HG03558 (cell line): ENCODE data around the gene APCDD1.
"Not testable (repeated sequence)": the region's sequence is repeated elsewhere in the genome, so short reads cannot be mapped to it uniquely, and the experiment has no call there.

ENCODE experiments used
- ATAC-seq: cut with Tn5 transposase; IDR thresholded peaks from one replicate; pipeline ENCODE4 v1.9.1; 2021; ENCODE audit warnings: moderate number of reproducible peaks; ENCODE audit not compliant: unreplicated experiment; ENCODE audit errors: extremely low read depth

The APCDD1 gene

DNA sequence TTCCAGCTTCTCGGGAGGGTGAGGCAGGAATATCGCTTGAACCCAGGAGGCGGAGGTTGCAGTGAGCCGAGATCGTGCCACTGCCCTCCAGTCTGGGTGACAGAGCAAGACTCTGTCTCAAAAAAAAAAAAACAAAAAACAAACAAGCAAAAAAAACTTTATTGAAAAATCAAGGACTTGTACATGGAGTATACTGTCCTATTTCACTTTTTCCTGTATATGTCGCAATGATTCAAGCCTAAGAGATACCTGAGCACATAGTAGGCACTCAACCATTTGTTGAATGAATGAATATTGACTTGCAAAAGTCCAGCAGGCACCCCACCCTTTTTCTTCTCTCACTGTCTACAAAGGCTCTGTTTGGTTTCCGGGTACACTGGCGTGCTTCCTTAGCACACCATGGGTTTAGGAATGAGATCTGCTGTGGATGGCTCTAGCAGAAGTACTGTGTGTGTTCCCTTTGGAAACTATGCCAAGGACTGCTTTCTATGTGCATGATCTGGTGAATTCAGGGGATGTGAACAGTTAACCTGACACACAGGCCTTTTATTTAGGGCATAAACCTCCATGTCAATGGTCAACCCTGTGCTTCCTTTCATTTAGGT is 6.1 kb downstream of the APCDD1 start:
- no peak for ATAC-seq

DNA sequence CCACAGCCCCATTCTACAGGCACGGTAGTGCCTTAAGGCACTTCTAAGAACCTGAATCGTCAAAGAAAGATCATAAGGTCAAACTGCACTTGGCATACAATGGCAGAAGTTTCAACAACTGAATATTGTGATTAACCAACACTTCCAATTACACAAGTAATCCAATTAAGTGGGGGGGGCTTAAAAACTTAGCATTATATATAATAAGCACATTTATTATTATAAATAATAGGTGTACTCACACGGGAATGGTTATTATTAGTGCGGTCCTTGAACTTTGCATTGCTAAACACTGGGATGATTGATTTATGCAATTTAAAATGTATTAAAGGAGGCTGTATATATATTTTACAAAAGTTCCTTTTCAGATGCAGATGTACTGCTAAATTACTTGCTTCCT is 7.6 kb downstream of the APCDD1 start:
- ATAC-seq = no peak

DNA sequence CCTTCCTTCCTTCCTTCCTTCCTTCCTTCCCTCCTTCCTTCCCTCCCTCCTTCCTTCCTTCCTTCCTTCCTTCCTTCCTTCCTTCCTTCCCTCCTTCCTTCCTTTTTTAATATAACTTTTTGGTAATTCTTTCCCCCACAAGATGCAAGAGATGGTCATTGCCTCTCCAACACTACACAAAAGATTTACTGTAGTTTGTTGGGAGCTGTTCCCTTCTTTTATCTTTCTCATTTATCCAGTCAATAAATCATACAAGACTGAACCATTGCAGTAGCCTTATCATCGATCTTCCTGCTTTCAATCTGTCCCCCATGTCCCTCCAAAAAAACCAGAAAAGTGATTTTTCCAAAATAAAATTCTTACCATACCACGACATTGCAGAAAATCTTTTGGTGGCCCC is 8.2 kb downstream of the APCDD1 start:
- ATAC-seq = no peak

DNA sequence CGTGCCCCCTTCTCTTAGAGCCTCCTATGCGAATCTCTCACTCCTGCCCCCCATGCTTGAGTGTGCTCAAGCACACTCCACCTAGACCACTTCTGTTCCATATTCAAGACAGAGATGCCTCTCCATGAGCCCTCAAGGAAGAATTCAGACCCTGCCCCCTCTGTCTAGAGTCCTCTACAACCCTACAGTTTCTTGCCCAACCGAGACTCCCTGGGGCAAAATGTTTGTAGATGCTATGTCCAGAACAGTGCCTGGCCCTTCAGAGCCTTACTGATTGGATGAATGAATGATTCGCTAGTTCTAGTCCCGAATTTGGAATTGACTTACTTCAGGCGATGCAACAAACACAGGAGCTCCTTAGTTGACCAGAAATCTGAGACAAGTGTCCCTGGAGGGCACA is 8.7 kb downstream of the APCDD1 start:
- ATAC-seq = no peak

DNA sequence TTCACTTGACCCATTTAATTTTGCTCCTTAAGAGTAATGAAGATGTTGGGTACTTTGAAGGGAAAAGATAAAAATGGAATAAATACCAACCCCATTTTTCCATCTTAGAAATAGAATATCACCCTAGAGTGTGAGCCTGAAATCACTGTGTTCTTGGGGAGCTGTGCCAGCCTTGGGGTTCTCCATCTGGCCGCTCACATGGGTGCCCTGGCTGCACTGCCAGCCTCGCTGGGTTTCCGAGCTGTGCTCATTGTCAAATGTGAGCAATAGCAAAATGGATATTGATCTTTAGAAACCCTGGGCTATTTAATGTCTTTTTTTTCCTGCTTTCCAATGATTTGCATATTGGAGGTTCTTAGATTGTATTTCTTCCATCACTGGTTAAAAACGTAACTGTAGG is 9.3 kb downstream of the APCDD1 start:
- no peak for ATAC-seq

DNA sequence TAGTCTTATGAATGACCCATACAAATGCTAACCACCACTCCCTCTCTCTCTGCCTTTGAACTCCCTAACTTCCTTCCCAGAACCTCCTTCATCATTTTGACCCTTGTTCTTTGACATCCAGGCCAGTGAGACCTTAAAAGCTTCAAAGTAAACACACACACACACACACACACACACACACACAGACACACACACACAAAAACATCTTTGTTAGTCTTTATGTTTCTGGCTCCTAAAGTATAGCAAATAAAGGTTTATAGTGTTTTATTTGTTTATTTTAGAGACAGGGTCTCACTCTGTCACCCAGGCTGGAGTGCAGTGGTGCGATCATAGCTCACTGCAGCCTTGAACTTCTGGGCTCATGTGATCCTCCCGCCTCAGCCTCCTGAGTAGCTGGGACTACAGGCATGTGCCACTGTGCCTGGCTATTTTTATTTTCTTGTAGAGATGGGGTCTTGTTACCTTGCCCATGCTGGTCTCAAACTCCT is 9.8 kb downstream of the APCDD1 start:
- not testable (repeated sequence) for ATAC-seq

DNA sequence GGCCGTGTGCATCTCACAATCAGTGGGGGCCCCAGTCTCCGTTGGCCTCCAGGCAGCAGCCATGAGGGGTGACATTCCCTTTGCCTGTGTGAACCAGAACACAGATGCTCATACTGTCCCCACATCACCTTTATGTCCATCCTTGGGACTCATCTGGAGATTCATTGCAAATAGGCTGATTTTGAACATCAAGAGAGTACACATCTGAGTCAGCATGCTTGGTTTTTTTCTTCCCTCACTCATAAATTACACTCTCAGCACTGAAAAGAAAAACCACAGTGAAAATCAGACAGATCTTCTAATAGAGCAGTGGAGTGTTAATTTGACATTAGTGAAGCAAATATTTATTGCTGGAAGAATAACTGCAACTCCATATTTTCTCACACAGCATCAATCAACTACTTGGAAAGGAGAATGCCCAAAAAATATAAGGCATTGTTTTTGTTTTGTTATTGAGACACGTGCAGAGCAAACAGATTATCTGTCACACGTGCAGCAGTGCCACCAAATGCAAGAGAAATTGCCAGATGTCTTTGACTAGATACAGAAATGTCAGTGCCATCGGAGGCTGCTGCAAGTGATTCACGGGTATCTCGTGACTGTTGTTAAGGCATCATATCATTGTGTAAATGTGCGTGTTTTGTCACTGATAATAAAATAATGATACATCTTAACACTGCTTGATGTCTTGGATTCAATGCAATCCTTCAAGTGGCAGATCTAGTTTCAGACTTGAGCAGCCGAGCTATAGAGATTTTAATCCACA is 10.9 kb downstream of the APCDD1 start:
- no peak for ATAC-seq

DNA sequence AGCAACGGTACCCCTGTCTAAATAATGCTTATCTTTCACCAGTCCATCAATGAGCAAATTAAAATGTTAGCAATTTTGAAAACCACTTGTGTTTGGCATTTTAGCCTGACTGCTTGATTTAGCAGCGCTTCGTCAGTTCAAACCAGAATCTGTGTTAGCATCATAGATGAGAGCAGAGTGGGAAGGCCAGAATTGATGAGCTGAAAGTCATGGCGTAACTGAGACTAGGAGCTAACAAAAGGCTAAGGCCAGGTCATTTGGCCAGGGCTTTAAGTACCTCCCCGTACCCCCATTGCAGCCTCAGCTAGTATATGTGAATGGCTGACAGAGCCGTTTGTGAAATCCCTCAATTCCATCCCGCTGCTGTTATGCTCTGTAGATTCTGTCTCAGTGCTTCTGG is 16.0 kb downstream of the APCDD1 start:
- no peak for ATAC-seq

DNA sequence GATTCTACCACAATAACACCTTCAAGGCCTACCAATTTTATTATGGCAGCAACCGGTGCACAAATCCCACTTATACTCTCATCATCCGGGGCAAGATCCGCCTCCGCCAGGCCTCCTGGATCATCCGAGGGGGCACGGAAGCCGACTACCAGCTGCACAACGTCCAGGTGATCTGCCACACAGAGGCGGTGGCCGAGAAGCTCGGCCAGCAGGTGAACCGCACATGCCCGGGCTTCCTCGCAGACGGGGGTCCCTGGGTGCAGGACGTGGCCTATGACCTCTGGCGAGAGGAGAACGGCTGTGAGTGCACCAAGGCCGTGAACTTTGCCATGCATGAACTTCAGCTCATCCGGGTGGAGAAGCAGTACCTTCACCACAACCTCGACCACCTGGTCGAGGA is 17.1 kb downstream of the APCDD1 start:
- no peak for ATAC-seq

DNA sequence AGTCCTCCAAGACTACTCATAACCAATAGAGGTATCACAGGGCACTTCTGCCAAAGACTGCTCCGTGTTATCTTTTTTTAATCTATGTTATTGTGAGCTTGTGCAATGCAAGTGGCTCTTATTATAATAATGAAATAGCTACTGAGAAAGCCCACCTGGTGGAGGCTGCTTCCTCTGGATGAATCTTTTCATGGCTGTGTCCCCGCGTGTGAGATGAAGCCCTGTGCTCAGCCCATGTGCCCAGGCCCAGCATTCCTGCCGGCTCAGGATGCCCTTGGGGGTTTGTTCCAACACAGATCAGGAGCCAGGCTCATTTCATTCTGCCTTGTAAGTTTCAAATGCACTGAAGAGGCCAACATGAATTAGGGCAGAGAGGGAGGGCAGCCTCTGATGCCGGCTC is 18.7 kb downstream of the APCDD1 start:
- ATAC-seq = no peak

DNA sequence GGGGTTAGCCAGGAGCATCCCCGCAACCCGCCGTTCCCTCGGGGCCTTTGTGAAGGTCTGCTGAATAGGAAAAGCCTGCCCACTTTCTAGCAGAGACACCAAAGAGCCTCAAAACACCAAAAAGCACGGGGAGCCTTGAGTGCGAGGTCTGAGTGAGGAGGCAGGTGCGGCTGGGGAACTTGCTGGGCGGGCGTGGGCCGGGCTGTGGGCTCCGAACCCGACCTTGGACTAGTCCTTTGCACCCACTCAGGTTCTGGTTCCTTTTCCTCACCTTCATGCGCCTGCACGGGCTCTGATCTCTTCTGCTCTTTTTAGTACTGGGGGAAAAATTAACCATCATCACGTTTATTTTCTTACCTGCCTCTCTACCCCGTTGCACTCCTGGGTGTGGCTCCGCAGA is 19.9 kb downstream of the APCDD1 start:
- no peak for ATAC-seq

DNA sequence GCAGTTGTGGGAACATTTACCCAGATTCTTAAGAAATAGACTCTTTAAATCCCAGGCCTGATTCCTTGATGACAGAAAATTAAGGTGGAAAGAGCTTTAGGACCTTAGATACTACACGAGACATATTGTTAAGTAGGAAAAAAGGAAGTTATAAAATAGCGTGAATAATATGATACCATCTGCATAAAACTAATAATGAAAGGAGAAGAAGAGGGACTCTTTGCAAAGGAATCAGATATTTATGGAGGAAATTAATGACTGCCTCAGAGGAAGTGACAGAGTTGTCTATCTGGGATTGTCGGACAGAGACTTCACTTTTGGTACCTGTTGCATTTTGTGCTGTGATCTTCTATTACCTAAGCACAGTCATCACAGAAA is 20.8 kb downstream of the APCDD1 start:
- no peak for ATAC-seq

DNA sequence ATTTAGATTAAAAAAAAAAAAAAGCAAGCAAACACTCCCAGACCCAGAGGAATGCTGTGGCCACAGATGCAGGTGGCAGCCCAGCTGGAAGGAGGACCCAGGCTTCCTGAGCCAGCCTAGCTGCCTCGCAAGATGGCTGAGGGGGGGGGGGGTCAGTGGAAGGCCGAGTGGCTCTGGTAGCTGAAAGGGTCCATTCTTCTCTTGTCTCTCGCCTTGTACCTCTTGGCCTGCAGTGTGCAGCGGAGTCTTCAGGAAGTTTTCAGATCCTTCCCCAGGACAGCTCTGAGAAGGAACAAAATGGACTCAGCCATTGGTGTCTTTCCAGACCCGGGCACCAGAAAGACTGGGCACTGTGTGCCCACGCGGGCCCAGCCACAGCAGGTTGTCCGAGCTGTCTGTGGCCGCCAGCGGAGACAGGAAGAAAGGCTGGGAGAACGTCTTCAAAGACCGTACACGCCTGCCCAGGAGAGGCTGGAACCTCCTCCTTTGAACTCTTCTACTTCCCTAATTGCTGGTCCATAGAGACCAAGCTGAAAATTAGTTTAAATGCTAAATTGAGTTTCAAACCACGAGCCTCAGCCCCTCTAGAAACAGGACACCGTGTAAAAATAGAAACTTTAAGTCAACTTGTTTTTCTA is 21.3 kb downstream of the APCDD1 start:
- no peak for ATAC-seq

DNA sequence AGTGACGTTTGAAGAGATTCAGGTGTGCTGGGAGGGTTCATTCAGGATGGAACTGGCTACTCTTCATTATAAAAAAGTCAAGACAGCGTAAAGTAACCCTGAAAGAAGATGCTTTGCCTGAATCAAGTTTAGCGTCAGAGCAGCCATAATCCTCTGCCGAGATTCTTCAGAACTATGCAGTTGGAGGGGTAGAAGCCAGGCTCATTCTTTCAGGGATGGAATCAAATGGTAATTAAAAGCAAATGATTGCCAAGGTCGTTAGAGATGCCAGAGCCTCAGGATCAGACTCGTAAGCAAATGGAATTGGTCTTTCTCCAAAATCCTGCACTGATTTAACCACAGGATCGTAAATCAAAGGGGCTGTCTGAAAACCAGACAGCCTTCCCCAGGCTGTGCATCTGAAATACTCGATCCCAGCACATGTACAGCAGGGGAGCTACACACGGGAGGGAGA is 21.9 kb downstream of the APCDD1 start:
- ATAC-seq = no peak

DNA sequence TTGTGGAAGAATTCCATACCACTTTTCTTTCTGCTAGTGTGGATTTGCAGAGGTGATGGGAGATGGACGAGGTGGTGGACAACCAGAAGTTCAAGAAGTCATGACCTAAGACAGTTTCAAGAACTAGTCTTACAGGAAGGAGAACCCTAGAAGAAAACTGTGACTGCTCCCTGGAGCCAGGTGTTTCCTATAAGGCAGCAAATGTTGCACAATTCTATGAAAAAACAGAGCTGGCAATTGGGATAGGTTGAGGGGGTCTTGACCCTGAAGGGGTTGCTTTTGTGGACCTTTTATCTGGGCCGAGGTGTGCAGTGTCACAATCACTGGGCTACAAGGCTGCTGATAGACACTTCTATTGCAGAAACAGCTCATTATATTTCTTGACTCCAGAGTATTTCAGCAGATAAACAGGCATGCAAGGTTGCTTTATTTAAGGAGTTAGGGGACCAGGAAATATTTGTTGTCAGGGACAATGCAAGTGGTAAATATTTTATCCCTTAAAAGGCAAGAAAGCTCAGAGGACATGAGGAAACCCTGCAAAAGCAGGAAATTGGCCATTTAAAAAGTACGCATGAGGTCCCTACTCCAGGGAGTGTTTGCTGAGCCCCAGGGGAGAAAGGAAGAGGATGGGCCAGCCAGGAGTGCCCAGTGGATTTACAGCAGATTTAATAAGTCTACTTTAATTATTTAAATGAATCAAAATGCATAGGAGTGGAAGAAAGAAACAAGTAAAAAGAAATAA is 22.9 kb downstream of the APCDD1 start:
- no peak for ATAC-seq

DNA sequence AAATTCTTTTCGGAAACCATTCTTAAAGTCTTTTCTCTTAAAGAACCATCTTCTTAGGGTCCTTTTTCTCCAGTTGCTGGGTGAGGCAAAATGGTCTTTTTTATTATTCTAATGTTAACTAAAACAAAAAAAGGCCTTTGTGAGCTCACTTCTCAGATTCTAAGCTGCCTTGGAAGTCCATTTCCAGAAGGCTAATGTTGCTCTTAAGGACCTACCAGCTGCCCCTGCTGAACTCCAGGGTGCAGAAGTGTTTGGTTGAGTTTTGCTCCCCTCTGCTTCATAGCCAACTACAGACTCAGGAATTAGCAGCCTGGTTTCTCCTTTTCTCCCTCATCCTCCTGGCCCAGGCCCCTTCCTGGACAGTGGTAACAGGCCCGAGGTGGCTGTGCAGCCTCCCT is 23.4 kb downstream of the APCDD1 start:
- ATAC-seq = no peak

DNA sequence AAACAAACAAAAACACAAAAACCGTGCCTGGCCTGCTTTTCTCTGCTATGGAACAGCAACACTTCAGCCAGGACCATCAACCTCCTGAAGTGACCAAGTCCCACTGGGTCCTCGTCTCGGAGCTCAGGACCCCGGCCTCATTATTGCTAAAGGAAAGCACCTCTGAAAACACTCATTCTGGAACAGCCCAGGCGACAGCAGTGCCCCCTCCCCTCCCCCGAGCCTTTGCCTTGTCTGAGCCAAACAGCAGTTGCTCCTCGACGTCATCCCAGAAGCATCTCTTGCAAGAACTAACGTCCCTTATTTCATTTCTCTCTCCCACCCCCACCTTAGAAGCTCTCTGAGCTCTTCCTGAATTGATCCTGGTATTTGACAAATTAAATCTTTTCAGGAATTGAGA is 27.4 kb downstream of the APCDD1 start:
- ATAC-seq = no peak

DNA sequence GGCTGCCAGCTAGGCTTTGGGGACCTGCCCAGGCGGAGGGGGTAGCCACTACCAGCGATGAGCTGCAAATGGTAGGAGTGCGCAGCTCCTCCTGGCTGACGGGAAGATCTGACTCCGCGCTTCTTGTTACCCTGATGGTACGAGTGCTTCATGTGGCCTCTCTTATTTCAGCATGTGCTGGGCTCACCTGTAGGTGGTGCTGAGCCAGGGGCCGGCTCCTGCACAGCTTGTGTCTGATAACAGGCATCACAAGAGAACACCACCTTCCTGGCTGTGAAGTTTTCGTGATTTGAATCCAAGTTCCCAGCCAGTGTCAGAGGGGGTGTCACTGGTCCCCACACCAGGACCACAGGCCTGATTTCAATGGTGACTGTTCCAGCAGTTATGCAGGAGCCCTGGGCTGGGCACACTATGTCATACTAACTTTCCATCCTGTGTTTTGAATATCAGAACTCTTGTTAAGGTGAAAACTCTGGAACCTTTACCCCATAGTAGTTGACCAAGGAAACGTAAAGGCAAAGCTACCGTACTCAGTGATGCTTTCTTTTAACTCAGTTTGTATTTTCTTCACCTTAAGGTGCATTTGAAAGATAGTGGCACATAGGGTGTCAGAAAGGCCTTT is 28.0 kb downstream of the APCDD1 start:
- peak; percentile 6 for ATAC-seq

DNA sequence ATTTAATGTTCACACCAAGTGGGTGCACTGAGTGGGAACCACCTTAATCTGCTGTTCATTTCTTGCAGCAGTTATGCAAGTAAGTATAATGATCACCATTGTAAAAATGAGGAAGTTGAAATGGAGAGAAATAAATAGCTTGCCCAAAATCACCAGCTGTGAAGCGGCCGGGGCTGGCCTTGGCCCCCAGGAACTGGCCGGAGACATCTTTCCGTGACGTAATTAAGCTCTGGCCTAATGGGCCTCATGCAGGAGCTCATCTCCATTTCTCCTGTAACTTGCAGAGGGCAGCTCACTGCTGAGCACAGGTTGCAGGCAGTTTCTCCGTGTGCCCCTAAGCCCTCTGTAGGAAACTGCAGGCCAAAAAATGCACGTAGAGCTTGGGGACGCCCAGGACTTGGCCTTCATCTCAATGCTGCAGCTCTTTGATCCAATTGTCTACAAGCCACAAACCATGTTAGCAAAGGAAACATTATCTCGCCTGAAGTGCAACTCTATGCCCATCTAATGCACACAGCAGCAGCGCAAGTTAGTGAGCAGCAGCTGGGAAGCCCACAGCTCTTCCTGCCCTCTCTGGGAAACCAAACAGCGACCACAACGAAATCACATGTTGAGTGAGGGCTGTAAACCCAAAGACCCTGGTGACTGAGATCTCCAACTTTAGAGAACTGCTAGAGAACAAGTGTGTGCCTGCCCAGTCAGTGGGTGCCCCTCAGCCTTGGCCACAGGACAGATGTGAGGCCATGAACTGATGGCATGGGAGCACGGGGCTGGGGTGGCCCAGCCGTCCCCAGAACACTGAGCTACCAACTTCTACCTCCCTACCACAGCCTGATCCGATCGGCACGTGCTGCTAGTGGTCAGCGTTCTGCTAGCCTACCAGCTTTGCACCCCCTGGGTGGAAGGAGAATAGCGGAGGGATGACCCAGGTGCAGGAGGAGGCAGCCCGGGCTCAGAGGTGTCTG is 28.8 kb downstream of the APCDD1 start:
- ATAC-seq = peak; percentile 45
